Measurements from ENCODE around the gene TAF1C. TPM values are rescaled to one million over a fixed set of nuclear protein-coding genes. Genes with fewer than 3 reads are reported as not detected.

Gene TAF1C
- total RNA-seq, 1 donor from 2014 or later: 94.7 TPM

- Mint-ChIP-seq H3K27ac (no peak overlapping the region), H3K4me1 (ENCODE audit: low read depth) (peaks cover 24% of the 10 kb centered on the region), H3K27me3 (no peaks in the 10 kb centered on the region), H3K4me3 (ENCODE audit: low read depth) (no peak overlapping the region), H3K36me3 (ENCODE audit: insufficient read depth) (peaks cover 7% of the 10 kb centered on the region), H3K9me3 (ENCODE audit: low read depth) (no peaks in the 10 kb centered on the region)
- TF ChIP-seq CTCF (IDR thresholded peaks at IDR 0.05; ENCODE audit: unreplicated experiment): no peak
- DNase-seq (ENCODE audit: low spot score, unreplicated experiment): no peak
Measured at GRCh38 chr16:84136331-84137125, 50.3 kb downstream of the TAF1C start.

GRCh38 chr16:84132527-84133285, 54.2 kb downstream of the TAF1C start:
- no peak for DNase-seq (ENCODE audit: low spot score, unreplicated experiment)
- no peaks in the 10 kb centered on the region for H3K27me3 Mint-ChIP-seq
- TF ChIP-seq CTCF (IDR thresholded peaks at IDR 0.05; ENCODE audit: unreplicated experiment): no peak
- no peaks in the 10 kb centered on the region for H3K9me3 Mint-ChIP-seq (ENCODE audit: low read depth)
- H3K36me3 Mint-ChIP-seq (ENCODE audit: insufficient read depth): peaks cover 17% of the 10 kb centered on the region
- no peak overlapping the region for H3K4me3 Mint-ChIP-seq (ENCODE audit: low read depth)
- H3K4me1 Mint-ChIP-seq (ENCODE audit: low read depth): peaks cover 8% of the 10 kb centered on the region
- H3K27ac Mint-ChIP-seq: no peak overlapping the region

GRCh38 chr16:84131117-84131516, 55.7 kb downstream of the TAF1C start:
- DNase-seq (ENCODE audit: low spot score, unreplicated experiment): no peak
- Mint-ChIP-seq H3K36me3 (ENCODE audit: insufficient read depth) (peaks cover 21% of the 10 kb centered on the region), H3K27me3 (no peaks in the 10 kb centered on the region), H3K27ac (no peak overlapping the region), H3K9me3 (ENCODE audit: low read depth) (no peaks in the 10 kb centered on the region), H3K4me1 (ENCODE audit: low read depth) (no peaks in the 10 kb centered on the region), H3K4me3 (ENCODE audit: low read depth) (no peak overlapping the region)
- no peak for TF ChIP-seq CTCF (IDR thresholded peaks at IDR 0.05; ENCODE audit: unreplicated experiment)

Other genes with a start within 250 kb of the TAF1C start
- 2.3 and 2.7 TPM in 2 replicates for gene OSGIN1, start 233.8 kb downstream of the TAF1C start, total RNA-seq
- 4.4 and 4.6 TPM in 2 replicates for gene NECAB2, start 218.8 kb downstream of the TAF1C start, total RNA-seq
- 0.24 and 0.80 TPM in 2 replicates for gene SLC38A8, start 144.3 kb downstream of the TAF1C start, total RNA-seq
- gene MBTPS1, start 70.1 kb downstream of the TAF1C start, total RNA-seq: 94.7 and 98.9 TPM in 2 replicates
- 43.8 and 47.7 TPM in 2 replicates for gene HSDL1, start 41.9 kb downstream of the TAF1C start, total RNA-seq
- gene DNAAF1, start 41.7 kb downstream of the TAF1C start, total RNA-seq: 1.4 and 1.8 TPM in 2 replicates
- gene ADAD2, start 4.1 kb upstream of the TAF1C start, total RNA-seq: not detected in 2 replicates
- gene KCNG4, start 53.0 kb upstream of the TAF1C start, total RNA-seq: not detected in 2 replicates
- 0.09 and 0.24 TPM in 2 replicates for gene WFDC1, start 107.8 kb upstream of the TAF1C start, total RNA-seq
- 6.8 and 10.8 TPM in 2 replicates for gene ATP2C2, start 181.5 kb upstream of the TAF1C start, total RNA-seq

All from progenitor cell of endocrine pancreas (in vitro differentiated cells).